Amniotic stem cell (primary cell): ENCODE data around the gene FGR.

Experiments
- DNase-seq: peaks from one replicate; lab custom pipeline; 2025; lab: John Stamatoyannopoulos, UW

FGR gene

GRCh38 chr1:27566462-27567145 lies 68.4 kb downstream of the FGR start:
- DNase-seq: no peak

GRCh38 chr1:27564710-27565649 lies 70.0 kb downstream of the FGR start:
- no peak for DNase-seq

GRCh38 chr1:27563591-27564471 lies 71.2 kb downstream of the FGR start:
- DNase-seq: no peak

GRCh38 chr1:27563341-27563590 lies 71.7 kb downstream of the FGR start:
- DNase-seq: no peak

- no peak for DNase-seq
Measured at GRCh38 chr1:27562534-27563340, 72.2 kb downstream of the FGR start.
